HG02759 (cell line): ENCODE results near the gene RSRC2.
"Not testable (repeated sequence)": the region's sequence is repeated elsewhere in the genome, so short reads cannot be mapped to it uniquely, and the experiment has no call there.

Experiments
- ATAC-seq: cut with Tn5 transposase; IDR thresholded peaks from one replicate; pipeline ENCODE4 v1.9.1; 2021; ENCODE audit warnings: mild to moderate bottlenecking, moderate library complexity; ENCODE audit not compliant: unreplicated experiment

Gene RSRC2

GRCh38 chr12:122487807-122488206, 38.9 kb downstream of the RSRC2 start:
- ATAC-seq = not testable (repeated sequence)

GRCh38 chr12:122486805-122487426, 39.8 kb downstream of the RSRC2 start:
- ATAC-seq = no peak

GRCh38 chr12:122486360-122486759, 40.4 kb downstream of the RSRC2 start:
- ATAC-seq = not testable (repeated sequence)

GRCh38 chr12:122484385-122484784, 42.4 kb downstream of the RSRC2 start:
- ATAC-seq = not testable (repeated sequence)

- ATAC-seq = no peak
Observed at GRCh38 chr12:122483969-122484368, 42.8 kb downstream of the RSRC2 start.

GRCh38 chr12:122481861-122482260, 44.9 kb downstream of the RSRC2 start:
- ATAC-seq = no peak

- ATAC-seq = no peak
Observed at GRCh38 chr12:122480753-122481152, 46.0 kb downstream of the RSRC2 start.

GRCh38 chr12:122474324-122474716, 52.4 kb downstream of the RSRC2 start:
- no peak for ATAC-seq

- no peak for ATAC-seq
Observed at GRCh38 chr12:122473543-122474323, 53.0 kb downstream of the RSRC2 start.

- no peak for ATAC-seq
Observed at GRCh38 chr12:122471324-122472226, 55.2 kb downstream of the RSRC2 start.

- not testable (repeated sequence) for ATAC-seq
Observed at GRCh38 chr12:122470576-122470975, 56.2 kb downstream of the RSRC2 start.

- not testable (repeated sequence) for ATAC-seq
Observed at GRCh38 chr12:122469856-122470255, 56.9 kb downstream of the RSRC2 start.

GRCh38 chr12:122467983-122468382, 58.8 kb downstream of the RSRC2 start:
- no peak for ATAC-seq

GRCh38 chr12:122464317-122465042, 62.3 kb downstream of the RSRC2 start:
- not testable (repeated sequence) for ATAC-seq

GRCh38 chr12:122460641-122461040, 66.1 kb downstream of the RSRC2 start:
- no peak for ATAC-seq

GRCh38 chr12:122460061-122460460, 66.7 kb downstream of the RSRC2 start:
- no peak for ATAC-seq

- no peak for ATAC-seq
Observed at GRCh38 chr12:122459211-122459610, 67.5 kb downstream of the RSRC2 start.

GRCh38 chr12:122458105-122459035, 68.4 kb downstream of the RSRC2 start:
- no peak for ATAC-seq

- ATAC-seq = no peak
Observed at GRCh38 chr12:122457627-122458026, 69.1 kb downstream of the RSRC2 start.

- ATAC-seq = no peak
Observed at GRCh38 chr12:122454739-122455138, 72.0 kb downstream of the RSRC2 start.
